ENCODE measurements around the gene CAMSAP1.

CAMSAP1 gene

DNA sequence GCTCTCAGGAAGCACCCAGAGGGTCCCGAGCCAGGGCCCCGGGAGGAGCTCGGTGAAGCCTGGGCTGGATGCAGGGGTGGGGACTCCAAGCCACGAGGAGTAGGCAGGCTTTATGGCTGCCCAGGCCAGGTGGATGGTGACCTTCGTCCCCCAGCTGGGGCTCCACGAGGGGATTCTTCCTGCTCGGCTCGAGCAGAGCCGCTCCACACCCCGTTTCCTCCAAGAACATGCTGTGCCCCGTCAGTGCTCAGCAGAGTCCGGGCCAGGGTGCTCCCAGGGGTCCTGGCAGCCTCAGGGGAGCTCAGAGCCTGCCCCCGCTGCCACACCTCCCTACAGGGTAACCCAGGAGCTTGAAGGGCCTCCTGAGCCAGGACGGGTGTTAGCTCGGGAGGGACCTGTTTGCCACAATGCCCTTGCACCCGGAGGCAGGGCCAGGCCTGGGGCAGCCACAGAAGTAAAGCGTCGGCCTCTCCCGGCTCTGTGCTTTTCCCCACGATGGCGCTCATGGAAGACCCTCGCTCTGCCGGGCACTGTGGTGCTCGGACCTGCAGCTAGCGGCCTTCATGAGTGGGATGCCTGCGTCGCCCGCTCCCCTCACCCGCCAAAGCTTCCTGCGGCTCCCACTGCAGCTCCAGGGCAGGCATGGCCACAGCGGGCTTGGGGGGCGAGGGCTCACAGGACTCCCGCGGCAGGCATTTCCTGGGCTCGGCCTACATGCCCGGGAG lies 118.6 kb downstream of the CAMSAP1 start:
- in situ Hi-C loops (cut with MboI; ENCODE audit: low sequenced_read_pairs), result loop anchor here (25.0 kb wide), 1 partner anchor 101 kb away; the partner anchor contains the start of gene SOHLH1
- H3K27me3 ChIP-seq (ENCODE audit: low read depth), result peaks cover 70% of the 10 kb centered on the region
- no peak overlapping the region for H3K4me3 ChIP-seq

DNA sequence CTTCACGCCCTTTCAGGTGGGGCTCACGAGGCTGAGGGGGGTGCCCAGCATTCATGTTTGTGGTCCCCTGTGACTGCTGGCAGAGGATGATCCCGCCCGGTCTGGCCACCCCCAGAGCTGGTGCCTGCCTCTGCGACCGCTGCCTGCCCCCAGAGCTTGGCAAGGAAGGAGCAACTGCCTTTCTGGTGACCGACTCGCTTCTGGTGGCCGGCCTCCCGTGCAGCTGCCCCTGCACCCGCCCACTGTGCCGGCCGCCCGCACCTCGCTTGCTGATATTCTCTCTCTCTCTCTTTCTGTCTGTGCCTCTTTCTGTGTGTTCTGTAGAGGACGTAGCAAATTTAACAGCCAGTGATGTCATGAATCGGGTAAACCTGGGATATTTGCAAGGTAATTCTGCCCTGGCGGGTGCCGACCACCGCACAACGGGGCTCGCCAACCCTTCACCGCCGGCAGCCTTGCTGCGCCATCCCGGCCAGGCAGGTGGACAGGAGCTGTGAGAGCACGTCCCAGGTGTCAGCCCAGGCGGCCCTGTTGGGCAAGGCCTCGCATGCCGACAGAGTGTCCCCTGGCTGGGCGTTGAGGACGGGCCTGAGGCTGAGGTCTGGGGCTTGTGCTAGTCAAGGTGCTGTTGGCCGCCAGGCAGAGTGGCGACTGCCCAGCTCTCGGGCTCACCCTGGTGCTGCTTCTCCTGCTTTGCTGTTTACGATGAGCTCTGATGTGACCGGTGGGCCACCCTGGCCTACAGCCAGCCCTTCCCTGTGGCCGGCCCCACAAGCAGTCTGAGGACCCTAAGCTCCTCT lies 119.4 kb downstream of the CAMSAP1 start:
- DNase-seq (ENCODE audit: low spot score in 2 of 2), result no peak
- Histone ChIP-seq H3K9me3 (no peaks in the 10 kb centered on the region), H3K4me3 (no peak overlapping the region), H3K27me3 (ENCODE audit: low read depth) (peaks cover 72% of the 10 kb centered on the region), H3K36me3 (replicated peaks) (no peaks in the 10 kb centered on the region), H3K4me1 (no peaks in the 10 kb centered on the region)
- in situ Hi-C loops (cut with MboI; ENCODE audit: low sequenced_read_pairs), result loop anchor here (25.0 kb wide), 1 partner anchor 101 kb away; the partner anchor contains the start of gene SOHLH1

More for the DNA sequence above, 118.6 kb downstream of the CAMSAP1 start:
- Histone ChIP-seq H3K4me1 (no peaks in the 10 kb centered on the region), H3K9me3 (no peaks in the 10 kb centered on the region), H3K36me3 (replicated peaks) (no peaks in the 10 kb centered on the region)
- no peak for DNase-seq (ENCODE audit: low spot score in 2 of 2)

DNA sequence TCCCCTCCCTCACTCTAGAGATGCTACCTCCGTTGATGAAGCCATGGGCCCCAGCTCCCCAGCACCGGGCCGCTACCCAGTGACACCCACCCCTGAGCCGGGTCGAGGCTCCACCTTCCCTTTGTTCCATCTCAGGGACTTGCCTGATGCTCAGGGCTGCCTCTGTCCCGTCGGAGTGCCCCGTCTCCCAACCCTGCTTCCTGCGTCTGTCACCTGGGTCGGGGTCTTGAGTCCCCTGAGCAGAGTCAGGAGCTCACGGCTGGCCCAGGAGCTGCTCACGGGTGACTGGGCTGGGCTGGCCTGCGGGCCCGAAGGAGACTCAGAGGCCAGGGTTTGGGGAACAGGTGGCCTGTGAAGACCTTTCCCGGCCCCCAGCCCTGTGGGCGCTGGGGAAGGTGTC lies 120.0 kb downstream of the CAMSAP1 start:
- DNase-seq (ENCODE audit: low spot score in 2 of 2), result no peak
- H3K4me1 ChIP-seq, result no peaks in the 10 kb centered on the region
- H3K9me3 ChIP-seq, result no peaks in the 10 kb centered on the region
- H3K27me3 ChIP-seq (ENCODE audit: low read depth), result peaks cover 74% of the 10 kb centered on the region
- in situ Hi-C loops (cut with MboI; ENCODE audit: low sequenced_read_pairs), result loop anchor here (25.0 kb wide), 1 partner anchor 100 kb away; the partner anchor contains the start of gene SOHLH1
- no peak overlapping the region for H3K4me3 ChIP-seq
- no peaks in the 10 kb centered on the region for H3K36me3 ChIP-seq (replicated peaks)

DNA sequence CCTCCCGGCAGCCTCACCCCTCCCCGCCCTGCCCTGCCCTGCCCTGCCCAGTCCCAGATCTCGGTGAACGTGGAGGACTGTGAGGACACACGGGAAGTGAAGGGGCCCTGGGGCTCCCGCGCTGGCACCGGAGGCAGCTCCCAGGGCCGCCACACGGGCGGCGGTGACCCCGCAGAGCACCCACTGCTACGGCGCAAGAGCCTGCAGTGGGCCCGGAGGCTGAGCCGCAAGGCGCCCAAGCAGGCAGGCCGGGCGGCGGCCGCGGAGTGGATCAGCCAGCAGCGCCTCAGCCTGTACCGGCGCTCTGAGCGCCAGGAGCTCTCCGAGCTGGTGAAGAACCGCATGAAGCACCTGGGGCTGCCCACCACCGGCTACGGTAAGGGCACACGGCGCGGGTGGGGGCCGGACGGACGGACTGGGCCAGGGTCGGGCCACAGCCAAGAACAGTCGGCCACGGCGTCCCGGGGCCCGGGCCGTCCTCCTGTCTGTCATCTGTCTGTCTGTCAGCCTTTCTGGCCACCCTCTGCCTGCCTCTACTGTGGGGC lies 121.1 kb downstream of the CAMSAP1 start:
- no peaks in the 10 kb centered on the region for H3K36me3 ChIP-seq (replicated peaks)
- H3K4me3 ChIP-seq, result no peak overlapping the region
- H3K27me3 ChIP-seq (ENCODE audit: low read depth), result peaks cover 75% of the 10 kb centered on the region
- H3K4me1 ChIP-seq, result no peaks in the 10 kb centered on the region
- in situ Hi-C loops (cut with MboI; ENCODE audit: low sequenced_read_pairs), result loop anchor here (25.0 kb wide), 1 partner anchor 99 kb away; the partner anchor contains the start of gene SOHLH1
- H3K9me3 ChIP-seq, result no peaks in the 10 kb centered on the region
- no peak for DNase-seq (ENCODE audit: low spot score in 2 of 2)

DNA sequence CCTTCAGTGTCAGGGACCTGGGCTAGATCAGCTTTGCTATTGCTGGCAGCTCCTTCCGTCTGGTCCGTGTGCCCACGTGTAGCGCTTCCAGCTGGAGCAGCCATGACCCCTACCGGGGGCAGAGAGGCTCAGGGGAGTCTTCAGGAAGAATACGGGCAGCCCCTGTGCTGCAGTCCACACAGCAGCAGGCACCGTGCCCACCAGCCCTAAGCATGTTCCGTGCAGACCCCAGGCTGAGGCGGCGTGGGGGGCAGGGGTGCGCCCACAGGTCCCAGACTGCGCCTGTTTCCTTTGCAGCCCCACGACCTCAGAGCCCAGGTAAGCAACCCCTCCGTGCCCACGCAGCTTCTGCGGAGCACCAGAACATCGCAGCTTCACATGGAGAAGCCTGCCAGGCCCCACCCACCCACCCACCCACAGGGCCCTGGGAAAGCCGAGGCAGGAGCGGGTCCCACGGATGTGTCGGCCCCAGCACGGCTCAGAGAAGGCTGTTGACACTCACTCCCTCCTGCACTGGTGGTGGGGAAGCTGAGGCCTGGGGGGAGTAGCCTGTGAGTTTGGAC lies 122.3 kb downstream of the CAMSAP1 start:
- H3K9me3 ChIP-seq, result no peaks in the 10 kb centered on the region
- in situ Hi-C loops (cut with MboI; ENCODE audit: low sequenced_read_pairs), result loop anchor here (25.0 kb wide), 1 partner anchor 98 kb away; the partner anchor contains the start of gene SOHLH1
- H3K4me3 ChIP-seq, result no peak overlapping the region
- H3K36me3 ChIP-seq (replicated peaks), result no peaks in the 10 kb centered on the region
- no peaks in the 10 kb centered on the region for H3K4me1 ChIP-seq
- peaks cover 75% of the 10 kb centered on the region for H3K27me3 ChIP-seq (ENCODE audit: low read depth)
- no peak for DNase-seq (ENCODE audit: low spot score in 2 of 2)

DNA sequence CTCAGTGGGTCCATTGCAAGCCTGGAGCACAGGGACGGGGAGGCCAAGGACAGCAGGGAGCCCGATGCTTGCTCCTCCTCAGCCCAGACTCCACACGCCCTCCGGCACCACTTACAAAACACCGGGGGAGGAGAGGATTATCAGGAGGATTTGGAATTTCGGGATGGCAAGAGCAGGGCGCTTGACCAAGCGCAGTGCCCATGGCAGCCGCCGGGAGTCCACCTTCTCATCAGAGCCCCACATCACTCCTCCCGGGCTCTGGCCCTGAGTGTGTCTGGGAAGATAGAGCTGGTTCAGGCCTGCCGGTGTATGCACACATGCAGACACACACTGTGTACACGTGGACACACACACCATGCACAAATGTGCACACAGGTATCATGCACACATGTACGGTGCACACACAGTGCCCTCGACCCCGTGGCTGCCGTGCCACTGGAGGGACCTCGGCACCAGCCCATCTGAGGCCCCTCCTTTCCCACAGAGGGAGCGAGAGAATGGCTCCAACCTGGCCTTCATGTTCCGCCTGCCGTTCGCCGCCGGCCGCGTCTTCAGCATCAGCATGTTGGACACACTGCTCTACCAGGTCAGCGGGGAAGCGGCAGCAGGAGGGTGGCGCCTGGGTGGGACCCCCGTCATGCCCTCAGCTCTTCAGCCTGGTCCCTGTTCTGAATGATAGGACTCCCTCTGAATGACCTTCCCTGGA lies 123.7 kb downstream of the CAMSAP1 start:
- no peaks in the 10 kb centered on the region for H3K9me3 ChIP-seq
- DNase-seq (ENCODE audit: low spot score in 2 of 2), result no peak
- no peaks in the 10 kb centered on the region for H3K4me1 ChIP-seq
- H3K36me3 ChIP-seq (replicated peaks), result no peaks in the 10 kb centered on the region
- in situ Hi-C loops (cut with MboI; ENCODE audit: low sequenced_read_pairs), result loop anchor here (25.0 kb wide), 1 partner anchor 96 kb away; the partner anchor contains the start of gene SOHLH1
- peaks cover 71% of the 10 kb centered on the region for H3K27me3 ChIP-seq (ENCODE audit: low read depth)
- H3K4me3 ChIP-seq, result no peak overlapping the region

DNA sequence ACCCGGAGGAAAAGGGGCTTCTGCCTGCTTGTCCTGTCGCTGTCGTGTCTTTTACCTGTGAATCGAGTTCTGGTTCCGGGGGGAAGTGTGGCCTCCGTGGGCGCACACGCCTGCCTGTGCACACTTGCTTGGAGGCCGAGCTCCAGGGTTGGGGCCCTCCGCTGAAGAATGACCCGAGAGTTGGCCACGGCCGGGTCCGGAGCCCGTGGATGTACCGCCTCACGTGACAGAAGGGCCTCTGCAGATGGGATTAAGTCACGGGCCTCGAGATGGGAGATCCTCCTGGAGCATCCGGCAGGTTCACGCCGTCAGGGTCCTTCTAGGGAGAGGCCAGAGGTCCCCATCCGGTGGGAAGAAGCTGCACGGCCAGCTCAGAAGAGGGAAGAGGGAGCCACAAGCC lies 124.4 kb downstream of the CAMSAP1 start:
- Histone ChIP-seq H3K4me1 (no peaks in the 10 kb centered on the region), H3K9me3 (no peaks in the 10 kb centered on the region), H3K4me3 (no peak overlapping the region), H3K27me3 (ENCODE audit: low read depth) (peaks cover 64% of the 10 kb centered on the region), H3K36me3 (replicated peaks) (no peaks in the 10 kb centered on the region)
- in situ Hi-C loops (cut with MboI; ENCODE audit: low sequenced_read_pairs), result loop anchor here (25.0 kb wide), 1 partner anchor 96 kb away; the partner anchor contains the start of gene SOHLH1
- DNase-seq (ENCODE audit: low spot score in 2 of 2), result no peak

DNA sequence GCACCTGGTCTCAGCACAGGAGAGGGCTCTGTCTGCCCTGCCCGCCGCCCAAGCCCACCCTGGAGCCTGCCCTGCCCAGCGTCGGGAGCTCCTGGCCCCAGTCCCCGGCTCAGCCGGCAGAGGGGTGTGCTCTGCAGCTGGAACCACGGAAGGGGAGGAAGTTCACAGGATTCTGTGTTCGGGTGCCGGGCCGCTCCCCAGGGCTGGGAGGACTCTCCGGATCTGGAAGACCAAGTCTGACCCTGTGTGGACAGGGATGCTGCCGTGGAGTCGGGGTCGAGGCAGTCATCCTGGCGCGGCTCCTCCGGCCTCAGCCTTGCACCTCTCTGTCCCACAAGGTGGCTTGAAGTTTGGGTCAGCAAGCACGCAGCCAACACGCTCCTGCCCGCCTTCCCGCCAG lies 126.7 kb downstream of the CAMSAP1 start:
- Histone ChIP-seq H3K4me1 (no peaks in the 10 kb centered on the region), H3K9me3 (no peaks in the 10 kb centered on the region), H3K4me3 (no peak overlapping the region), H3K36me3 (replicated peaks) (no peaks in the 10 kb centered on the region), H3K27me3 (ENCODE audit: low read depth) (peaks cover 45% of the 10 kb centered on the region)
- DNase-seq (ENCODE audit: low spot score in 2 of 2), result no peak
- in situ Hi-C loops (cut with MboI; ENCODE audit: low sequenced_read_pairs), result loop anchor here (25.0 kb wide), 1 partner anchor 93 kb away; the partner anchor contains the start of gene SOHLH1

DNA sequence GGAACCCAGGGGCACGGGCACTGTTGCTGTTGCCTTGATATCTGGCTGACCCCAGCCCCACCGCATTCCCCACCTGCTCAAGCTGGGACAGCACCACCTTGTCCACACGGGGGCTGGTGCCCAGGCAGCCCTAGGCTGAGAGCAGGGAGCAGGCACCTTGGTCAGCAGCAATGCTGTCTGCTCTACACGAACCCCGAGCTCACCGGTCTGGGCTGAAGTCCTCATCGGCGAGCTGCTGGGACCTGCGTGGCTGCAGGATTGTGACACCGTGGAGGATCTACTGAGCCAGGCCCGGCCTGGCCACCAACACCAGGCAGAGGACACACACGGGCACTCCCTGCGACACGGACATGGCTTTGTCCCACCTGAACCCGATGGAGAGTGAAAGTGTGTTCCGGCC lies 127.3 kb downstream of the CAMSAP1 start:
- H3K27me3 ChIP-seq (ENCODE audit: low read depth), result peaks cover 44% of the 10 kb centered on the region
- H3K9me3 ChIP-seq, result no peaks in the 10 kb centered on the region
- in situ Hi-C loops (cut with MboI; ENCODE audit: low sequenced_read_pairs), result loop anchor here (25.0 kb wide), 1 partner anchor 93 kb away; the partner anchor contains the start of gene SOHLH1
- H3K4me1 ChIP-seq, result no peaks in the 10 kb centered on the region
- no peak for DNase-seq (ENCODE audit: low spot score in 2 of 2)
- H3K4me3 ChIP-seq, result no peak overlapping the region
- no peaks in the 10 kb centered on the region for H3K36me3 ChIP-seq (replicated peaks)

DNA sequence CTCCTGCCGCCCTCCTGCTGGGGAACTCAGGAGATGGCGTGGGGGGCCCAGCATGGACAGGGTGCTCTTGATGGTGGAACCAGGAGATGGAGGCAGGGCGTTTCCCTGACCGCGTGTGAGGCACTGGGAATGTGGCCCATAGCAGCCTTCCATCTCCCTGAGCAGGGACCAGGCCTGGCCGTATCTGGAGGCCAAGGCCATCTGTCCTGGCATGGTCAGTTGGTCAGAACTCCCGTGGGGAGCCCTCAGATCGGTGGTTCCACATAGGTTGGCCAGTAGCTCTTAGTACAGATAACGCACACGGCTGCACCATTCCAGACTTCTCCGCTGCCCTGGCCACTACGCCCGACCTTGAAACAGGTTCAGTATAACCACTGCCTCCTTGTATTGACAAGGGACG lies 127.8 kb downstream of the CAMSAP1 start:
- Histone ChIP-seq H3K9me3 (no peaks in the 10 kb centered on the region), H3K4me3 (no peak overlapping the region), H3K36me3 (replicated peaks) (no peaks in the 10 kb centered on the region), H3K4me1 (no peaks in the 10 kb centered on the region), H3K27me3 (ENCODE audit: low read depth) (peaks cover 44% of the 10 kb centered on the region)
- in situ Hi-C loops (cut with MboI; ENCODE audit: low sequenced_read_pairs), result loop anchor here (25.0 kb wide), 1 partner anchor 92 kb away; the partner anchor contains the start of gene SOHLH1
- DNase-seq (ENCODE audit: low spot score in 2 of 2), result no peak

DNA sequence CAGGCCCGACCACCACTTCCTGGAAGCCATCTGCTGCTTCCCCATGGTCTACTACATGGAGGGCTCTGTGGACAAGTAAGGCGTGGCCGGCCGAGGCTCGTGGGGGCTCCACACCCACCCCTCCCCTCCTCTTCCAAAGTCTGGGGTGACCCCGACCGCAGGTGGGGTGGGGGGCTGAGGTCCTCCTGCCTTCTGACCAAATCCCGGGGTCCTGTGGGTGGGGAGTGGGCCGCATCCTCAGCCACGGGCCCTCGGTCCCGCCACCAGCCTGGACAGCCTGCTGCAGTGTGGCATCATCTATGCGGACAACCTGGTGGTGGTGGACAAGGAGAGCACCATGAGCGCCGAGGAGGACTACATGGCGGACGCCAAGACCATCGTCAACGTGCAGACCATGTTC lies 128.9 kb downstream of the CAMSAP1 start:
- peaks cover 39% of the 10 kb centered on the region for H3K27me3 ChIP-seq (ENCODE audit: low read depth)
- no peaks in the 10 kb centered on the region for H3K9me3 ChIP-seq
- no peaks in the 10 kb centered on the region for H3K4me1 ChIP-seq
- in situ Hi-C loops (cut with MboI; ENCODE audit: low sequenced_read_pairs), result loop anchor here (25.0 kb wide), 1 partner anchor 91 kb away; the partner anchor contains the start of gene SOHLH1
- no peak for DNase-seq (ENCODE audit: low spot score in 2 of 2)
- no peaks in the 10 kb centered on the region for H3K36me3 ChIP-seq (replicated peaks)
- H3K4me3 ChIP-seq, result no peak overlapping the region

DNA sequence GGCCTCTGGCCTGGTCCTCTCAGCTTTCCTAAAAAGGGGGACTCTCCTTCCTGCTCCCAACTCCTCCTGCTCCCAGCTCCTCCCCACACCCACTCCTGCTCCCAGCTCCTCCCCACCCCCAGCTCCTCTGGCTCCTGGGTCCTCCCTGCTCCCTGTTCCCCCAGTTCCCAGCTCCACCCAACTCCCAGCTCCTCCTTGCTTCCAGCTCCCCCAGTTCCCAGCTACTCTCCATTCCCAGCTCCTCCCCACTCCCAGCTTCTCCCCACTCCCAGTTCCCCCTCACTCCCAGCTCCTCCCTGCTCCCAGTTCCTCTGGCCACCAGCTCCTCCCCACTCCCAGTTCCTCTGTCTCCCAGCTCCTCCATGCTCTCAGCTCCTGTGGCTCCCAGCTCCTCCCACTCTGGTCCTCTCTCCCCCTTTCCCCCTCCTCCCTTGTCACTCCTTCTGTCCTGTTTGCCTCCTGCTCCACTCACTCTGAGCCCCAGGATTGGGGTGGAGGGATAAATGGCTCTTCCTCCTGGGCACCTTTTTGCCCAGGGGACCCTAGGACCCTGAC lies 129.6 kb downstream of the CAMSAP1 start:
- Histone ChIP-seq H3K9me3 (no peaks in the 10 kb centered on the region), H3K4me3 (no peak overlapping the region), H3K36me3 (replicated peaks) (no peaks in the 10 kb centered on the region), H3K27me3 (ENCODE audit: low read depth) (peaks cover 34% of the 10 kb centered on the region), H3K4me1 (no peaks in the 10 kb centered on the region)
- DNase-seq (ENCODE audit: low spot score in 2 of 2), result no peak
- in situ Hi-C loops (cut with MboI; ENCODE audit: low sequenced_read_pairs), result loop anchor here (25.0 kb wide), 1 partner anchor 90 kb away; the partner anchor contains the start of gene SOHLH1

Data from HAP-1 (cell line).